HG03095 (cell line): ENCODE data around the gene ARMC2.
"Not testable (repeated sequence)": the region's sequence is repeated elsewhere in the genome, so short reads cannot be mapped to it uniquely, and the experiment has no call there.

Experiments
- ATAC-seq: cut with Tn5 transposase; IDR thresholded peaks from one replicate; pipeline ENCODE4 v1.9.1; 2021; ENCODE audit warnings: moderate library complexity; ENCODE audit not compliant: unreplicated experiment

Gene ARMC2

GRCh38 chr6:108848116-108848868 lies at the start of gene ARMC2:
ARMC2 (plus strand) TSS chr6:108848422; CDS start chr6:108854268, 5,846 bp downstream.
- ATAC-seq: peak; percentile 97

GRCh38 chr6:108798670-108799353 lies 49.4 kb upstream of the ARMC2 start:
- ATAC-seq: no peak

DNA sequence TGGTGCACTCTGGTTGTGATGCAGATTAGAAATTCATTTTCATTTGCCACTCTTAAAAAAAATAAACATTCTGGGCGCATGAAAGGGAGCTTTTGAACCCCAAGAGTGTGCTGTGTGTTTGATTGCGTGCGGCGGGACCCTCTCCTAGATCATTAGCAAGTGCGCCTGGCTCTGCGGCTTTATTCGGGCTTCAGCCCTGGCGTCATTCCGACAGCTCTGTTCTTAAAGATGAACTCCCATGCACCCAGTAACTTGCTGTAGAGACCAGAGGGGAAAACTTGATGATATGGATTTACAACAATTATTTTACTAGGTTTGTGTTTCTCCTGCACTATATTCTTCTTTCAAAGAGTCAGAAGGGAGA lies 48.9 kb upstream of the ARMC2 start:
- no peak for ATAC-seq

DNA sequence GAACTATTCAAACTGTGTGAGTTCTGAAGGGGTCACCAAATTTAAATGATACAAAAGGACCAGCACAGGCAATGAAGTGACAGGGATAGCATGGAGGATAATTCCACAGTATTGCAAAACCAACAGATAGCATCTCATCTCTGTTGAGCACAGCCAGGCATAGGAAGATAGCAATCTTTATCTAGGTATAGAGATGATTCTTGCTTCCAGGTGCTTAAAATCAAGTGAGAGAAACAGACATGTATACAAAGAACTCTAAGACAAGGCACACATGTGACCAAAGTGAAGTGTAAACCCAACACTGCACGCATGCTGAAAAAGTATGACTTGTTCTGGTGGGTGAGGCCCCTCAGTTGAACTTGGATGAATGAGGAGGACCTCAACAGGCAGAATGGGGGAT lies 48.4 kb upstream of the ARMC2 start:
- no peak for ATAC-seq

GRCh38 chr6:108800427-108800864 lies 47.8 kb upstream of the ARMC2 start:
- no peak for ATAC-seq

DNA sequence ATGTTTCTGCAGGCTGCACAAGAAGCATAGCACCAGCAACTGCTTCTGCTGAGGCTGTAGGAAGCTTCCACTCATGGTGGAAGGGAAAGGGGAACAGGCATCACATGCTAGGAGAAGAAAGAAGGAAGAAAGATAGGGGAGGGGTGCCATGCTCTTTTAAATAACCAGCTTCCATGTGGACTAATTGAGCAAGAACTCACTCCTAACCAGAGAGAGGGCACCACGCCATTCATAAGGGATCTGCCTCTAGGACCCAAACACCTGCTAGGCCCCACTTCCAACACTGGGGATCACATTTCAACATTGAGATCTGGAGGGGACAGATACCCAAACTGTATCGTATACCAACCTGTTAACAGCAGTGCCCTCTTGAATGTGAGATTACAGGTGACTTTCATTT lies 46.9 kb upstream of the ARMC2 start:
- ATAC-seq: no peak

DNA sequence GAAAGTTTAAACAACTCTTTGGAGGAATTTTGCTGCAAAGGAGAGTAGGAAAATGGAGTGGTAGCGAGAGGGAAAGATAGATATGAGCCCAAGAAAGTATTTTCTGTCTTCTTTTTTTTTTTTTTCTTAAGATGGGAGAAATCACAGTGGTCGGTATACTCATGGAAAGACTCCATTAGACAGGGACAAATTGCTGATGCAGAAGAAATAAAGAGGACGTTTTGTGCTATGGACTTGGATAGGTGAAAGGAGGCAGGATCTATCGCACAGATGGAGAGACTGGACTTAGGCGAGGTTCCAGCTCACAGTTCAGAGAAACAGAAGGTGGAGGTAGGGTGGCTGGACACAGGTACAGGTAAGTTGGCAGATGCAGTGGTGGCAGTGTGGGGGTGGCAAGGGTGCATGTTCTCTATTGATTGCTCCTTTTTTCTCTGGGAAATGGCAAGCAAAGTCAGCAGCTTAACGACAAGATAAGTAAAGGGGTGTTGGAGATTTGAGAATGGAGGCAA lies 44.2 kb upstream of the ARMC2 start:
- no peak for ATAC-seq

DNA sequence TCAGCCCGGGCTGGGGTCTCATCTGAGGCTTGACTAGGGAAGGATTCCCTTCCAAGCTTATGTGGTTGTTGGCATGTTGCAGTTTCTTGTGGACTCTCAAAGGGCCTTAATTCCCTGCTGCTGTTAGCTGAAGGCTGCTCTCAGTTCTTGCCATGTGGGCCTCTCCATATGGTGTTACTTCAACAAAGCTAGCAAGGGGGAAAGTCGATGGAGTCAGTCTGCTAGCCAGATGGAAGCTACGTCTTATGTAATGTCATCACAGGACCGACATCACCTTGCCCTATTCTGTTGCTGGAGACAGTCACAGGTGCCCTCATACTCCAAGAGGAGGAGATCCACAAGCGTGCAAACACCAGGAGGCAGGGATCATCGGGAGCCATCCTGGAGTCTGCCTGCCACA lies 43.3 kb upstream of the ARMC2 start:
- ATAC-seq: no peak

- peak; percentile 91 for ATAC-seq
These were observed 42.5 kb upstream of the ARMC2 start for GRCh38 chr6:108805611-108806167.

DNA sequence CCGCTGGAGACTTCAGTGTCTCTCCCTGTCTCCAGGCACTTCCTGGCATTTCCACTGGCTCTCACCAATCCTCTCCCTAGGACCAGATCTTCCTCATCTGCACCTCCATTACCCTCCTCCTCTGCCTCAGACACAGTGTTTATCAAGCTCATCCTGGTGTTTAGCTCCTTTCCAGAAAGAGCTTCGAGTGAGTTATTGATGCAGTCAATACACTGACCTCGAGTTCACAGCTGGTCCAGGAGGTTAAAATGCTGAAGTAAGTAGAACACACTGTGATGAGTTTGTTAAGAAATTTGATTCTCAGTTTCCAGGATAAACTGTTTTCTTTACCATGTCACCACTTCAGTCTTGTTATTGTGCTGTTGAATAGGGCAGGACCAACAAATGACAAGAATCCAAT lies 42.1 kb upstream of the ARMC2 start:
- ATAC-seq: no peak

DNA sequence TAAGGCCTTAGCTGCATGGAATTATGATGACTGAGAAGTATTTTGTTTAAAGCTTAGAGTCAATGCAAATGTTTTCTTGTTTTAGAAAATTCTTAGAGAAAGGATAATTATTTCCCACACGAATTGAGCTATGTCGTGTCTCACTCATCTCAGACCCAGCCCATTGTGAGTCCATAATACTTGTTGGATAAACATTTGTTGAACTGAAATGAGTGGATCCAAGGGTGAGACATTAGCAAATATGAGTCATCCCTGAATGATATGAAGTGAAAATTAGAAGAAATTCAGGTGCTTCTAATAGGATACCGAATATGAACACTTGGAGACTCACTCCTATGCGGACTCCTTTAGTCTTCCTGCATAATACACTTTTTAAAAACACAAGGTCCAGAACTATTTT lies 41.6 kb upstream of the ARMC2 start:
- no peak for ATAC-seq

- no peak for ATAC-seq
These were observed 40.3 kb upstream of the ARMC2 start for GRCh38 chr6:108807928-108808327.

GRCh38 chr6:108809211-108809610 lies 39.0 kb upstream of the ARMC2 start:
- no peak for ATAC-seq

- no peak for ATAC-seq
These were observed 38.1 kb upstream of the ARMC2 start for GRCh38 chr6:108810057-108810643.

DNA sequence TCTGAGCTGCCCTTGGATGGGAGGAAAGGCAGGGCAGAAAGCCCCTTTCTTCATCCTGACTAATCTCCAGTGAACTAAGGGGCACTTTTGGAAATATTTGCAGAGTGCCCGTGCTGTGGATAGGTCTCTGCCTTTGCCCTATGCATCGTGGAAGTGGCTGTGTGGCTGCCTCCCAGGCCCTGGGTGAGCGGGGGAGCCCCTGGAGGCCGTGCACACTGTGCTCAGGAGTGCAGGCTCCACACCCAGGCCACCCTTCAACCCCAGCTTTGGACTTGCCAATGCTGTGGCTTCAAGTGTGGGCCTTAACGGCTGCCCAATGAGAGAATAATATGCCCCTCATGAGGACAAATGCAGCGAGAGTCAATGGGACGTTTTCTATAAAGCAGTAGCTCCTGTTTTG lies 36.7 kb upstream of the ARMC2 start:
- no peak for ATAC-seq

DNA sequence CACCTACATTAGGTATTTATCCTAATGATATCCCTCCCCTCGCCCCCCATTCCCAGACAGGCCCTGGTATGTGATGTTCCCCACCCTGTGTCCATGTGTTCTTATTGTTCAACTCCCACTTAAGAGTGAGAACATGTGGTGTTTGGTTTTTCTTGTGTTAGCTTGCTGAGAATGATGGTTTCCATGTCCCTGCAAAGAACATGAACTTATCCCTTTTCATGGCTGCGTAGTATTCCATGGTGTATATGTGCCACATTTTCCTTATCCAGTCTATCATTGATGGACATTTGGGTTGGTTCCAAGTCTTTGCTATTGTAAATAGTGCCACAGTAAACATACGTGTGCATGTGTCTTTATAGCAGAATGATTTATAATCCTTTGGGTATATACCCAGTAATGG lies 35.0 kb upstream of the ARMC2 start:
- not testable (repeated sequence) for ATAC-seq

DNA sequence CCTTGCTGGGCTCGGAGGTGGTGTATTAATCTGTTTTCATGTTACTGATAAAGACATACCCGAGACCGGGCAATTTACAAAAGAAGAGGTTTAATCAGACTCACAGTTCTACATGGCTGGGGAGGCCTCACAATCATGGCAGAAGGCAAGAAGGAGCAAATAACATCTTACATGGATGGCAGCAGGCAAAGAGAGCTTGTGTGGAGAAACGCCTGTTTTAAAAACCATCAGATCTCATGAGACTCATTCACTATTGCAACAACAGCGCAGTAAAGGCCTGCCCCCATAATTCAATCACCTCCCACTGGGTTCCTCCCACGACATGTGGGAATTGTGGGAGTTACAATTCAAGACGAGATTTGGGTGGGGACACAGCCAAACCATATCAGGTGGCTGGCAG lies 30.9 kb upstream of the ARMC2 start:
- ATAC-seq: not testable (repeated sequence)

- no peak for ATAC-seq
These were observed 28.2 kb upstream of the ARMC2 start for GRCh38 chr6:108820006-108820405.

DNA sequence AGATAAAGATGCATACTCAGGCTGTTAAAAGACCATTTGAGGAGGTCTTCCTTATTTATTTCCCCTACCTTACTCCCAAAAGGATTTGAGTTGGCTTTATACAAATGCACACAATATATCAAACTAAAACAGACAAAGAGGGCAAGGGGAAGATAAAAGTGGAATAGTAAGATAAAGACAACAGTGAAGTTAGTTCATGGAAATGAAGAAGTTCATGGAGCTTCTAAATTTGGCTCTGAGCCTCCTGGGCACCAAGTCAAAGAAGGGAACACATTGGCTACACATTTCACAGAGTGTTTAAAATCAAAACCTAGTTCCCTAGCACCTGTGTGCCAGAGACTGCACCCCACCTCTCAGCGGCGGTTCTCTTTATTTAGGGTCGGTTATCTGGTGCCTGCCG lies 25.8 kb upstream of the ARMC2 start:
- ATAC-seq: no peak

DNA sequence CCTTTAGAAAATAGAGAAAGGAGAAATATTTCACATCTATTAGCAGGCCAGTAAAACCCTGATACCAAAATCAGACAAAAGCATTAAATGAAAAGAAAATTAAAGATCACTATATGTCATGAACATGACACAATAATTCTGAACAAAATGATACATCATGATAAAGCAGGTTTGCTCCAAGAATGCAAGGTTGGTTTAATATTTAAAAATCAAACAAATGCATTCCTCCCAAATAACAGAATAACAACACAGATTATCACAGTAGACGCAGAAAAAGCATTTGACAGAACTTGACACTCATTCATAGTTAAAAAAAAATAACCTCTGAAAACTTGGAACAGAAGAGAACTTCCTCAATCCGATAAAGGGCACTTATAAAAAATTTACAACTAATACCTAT lies 22.9 kb upstream of the ARMC2 start:
- ATAC-seq: no peak

- no peak for ATAC-seq
These were observed 17.1 kb upstream of the ARMC2 start for GRCh38 chr6:108831104-108831503.

GRCh38 chr6:108832738-108833137 lies 15.5 kb upstream of the ARMC2 start:
- no peak for ATAC-seq
